ENCODE measurements around the gene MELK. TPM values are rescaled to one million over a fixed set of nuclear protein-coding genes. Genes with fewer than 3 reads are reported as not detected.

MELK gene
- total RNA-seq, 2 experiments from 2014 or later = 46.9 to 49.8 TPM

DNA sequence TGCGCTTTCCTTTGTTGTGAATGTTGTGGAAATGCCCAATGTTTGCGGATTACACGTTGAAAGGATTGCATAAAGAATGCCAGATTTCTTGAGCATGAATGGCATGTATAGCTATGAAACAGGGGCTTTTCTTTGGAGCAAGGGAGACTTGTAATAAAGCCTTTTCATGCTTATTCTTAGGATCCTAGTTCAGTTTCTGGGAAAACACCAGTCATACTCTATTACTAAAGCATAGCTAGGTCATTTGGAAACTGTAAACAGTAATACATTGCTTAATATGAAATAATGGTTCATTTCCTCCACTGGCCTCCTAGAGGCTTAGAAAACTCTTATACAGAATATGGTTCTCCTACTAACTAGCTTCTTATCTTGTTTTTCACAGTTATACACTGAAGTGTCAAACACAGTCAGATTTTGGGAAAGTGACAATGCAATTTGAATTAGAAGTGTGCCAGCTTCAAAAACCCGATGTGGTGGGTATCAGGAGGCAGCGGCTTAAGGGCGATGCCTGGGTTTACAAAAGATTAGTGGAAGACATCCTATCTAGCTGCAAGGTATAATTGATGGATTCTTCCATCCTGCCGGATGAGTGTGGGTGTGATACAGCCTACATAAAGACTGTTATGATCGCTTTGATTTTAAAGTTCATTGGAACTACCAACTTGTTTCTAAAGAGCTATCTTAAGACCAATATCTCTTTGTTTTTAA is 104.2 kb downstream of the MELK start:
- peaks cover 21% of the 10 kb centered on the region for H3K4me1 Mint-ChIP-seq
- H3K36me3 Mint-ChIP-seq = peaks cover 52% of the 10 kb centered on the region
- DNase-seq = no peak
- no peak overlapping the region for H3K4me3 Mint-ChIP-seq
- peaks cover 2% of the 10 kb centered on the region for H3K9me3 Mint-ChIP-seq
- H3K27me3 Mint-ChIP-seq = peaks cover 5% of the 10 kb centered on the region
- H3K27ac Mint-ChIP-seq = no peak overlapping the region

DNA sequence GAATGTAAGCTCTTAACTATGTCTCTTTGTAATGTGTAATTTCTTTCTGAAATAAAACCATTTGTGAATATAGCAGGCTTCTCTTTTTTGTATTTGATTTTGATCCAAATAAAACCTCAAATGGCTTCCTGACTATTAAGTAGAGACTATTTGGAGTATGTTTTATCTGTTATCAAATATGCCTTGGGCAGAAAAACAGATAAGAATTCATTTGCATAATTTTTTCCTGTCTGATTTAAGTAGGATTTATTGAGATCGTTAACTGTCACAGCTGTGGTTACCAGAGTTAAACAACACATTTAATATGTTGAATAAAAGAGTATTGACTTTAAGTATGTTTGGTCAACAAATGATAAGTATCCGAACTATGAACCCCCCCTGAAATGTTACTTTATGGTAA is 104.9 kb downstream of the MELK start:
- H3K27ac Mint-ChIP-seq = no peak overlapping the region
- H3K27me3 Mint-ChIP-seq = peaks cover 5% of the 10 kb centered on the region
- peaks cover 2% of the 10 kb centered on the region for H3K9me3 Mint-ChIP-seq
- H3K4me3 Mint-ChIP-seq = no peak overlapping the region
- peaks cover 48% of the 10 kb centered on the region for H3K36me3 Mint-ChIP-seq
- no peak for DNase-seq
- H3K4me1 Mint-ChIP-seq = peaks cover 21% of the 10 kb centered on the region

DNA sequence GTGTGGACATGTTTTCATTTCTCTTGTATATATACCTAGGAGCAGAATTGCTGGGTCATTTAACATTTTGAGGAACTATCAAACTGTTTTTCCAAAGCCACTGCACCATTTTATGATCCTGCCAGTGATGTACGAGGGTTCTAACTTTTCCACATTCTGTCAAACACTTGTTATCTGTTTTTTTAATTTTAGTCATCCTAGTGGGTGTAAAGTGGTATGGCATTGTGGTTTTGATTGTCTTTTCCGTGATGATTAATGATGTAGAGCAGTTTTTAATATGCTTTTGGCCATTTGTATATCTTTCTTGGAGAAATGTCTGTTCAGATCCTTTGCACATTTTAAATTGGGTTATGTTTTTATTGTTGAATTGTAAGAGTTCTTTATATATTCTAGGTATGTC is 107.0 kb downstream of the MELK start:
- Mint-ChIP-seq H3K36me3 (peaks cover 38% of the 10 kb centered on the region), H3K9me3 (peaks cover 5% of the 10 kb centered on the region), H3K4me3 (no peak overlapping the region), H3K27me3 (peaks cover 9% of the 10 kb centered on the region), H3K4me1 (peaks cover 21% of the 10 kb centered on the region), H3K27ac (no peak overlapping the region)
- no peak for DNase-seq

- Mint-ChIP-seq H3K9me3 (peaks cover 3% of the 10 kb centered on the region), H3K27me3 (peaks cover 8% of the 10 kb centered on the region), H3K36me3 (peaks cover 3% of the 10 kb centered on the region), H3K27ac (no peak overlapping the region), H3K4me3 (no peak overlapping the region), H3K4me1 (no peaks in the 10 kb centered on the region)
- no peak for DNase-seq
Observed at GRCh38 chr9:36686471-36686870, 113.8 kb downstream of the MELK start.

DNA sequence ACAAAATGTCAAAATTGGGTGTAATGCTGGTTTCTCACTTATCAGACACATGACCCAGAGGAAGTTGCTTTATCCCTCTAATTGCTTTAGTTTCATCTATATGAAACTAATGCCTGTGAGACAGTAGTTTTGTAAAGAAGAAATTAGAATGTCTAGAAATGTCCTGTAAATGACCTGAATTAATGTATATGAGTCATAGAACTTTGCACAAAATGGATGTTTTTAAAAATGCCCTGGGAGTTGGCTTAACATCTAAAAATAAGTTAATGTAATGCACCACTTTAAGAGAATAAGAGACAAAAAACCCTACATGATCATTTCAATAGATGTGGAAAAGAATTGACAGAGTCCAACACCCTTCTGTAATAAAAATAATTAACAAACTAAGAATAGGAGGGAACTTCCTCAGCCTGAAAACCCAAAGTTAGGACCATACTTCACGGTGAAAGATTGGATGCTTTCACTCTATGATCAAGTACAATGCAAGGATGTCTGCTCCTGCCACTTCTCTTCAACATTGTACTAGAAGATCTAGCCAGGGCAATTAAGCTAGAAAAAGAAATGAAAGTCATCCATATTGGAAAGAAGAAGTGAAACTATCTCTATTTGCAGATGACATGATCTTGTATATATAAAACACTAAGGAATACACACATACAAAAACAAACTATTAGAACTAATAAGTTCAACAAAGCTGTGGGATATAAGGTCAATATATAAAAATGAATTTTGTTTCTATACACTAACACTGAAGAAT is 117.9 kb downstream of the MELK start:
- H3K4me1 Mint-ChIP-seq = no peaks in the 10 kb centered on the region
- no peaks in the 10 kb centered on the region for H3K36me3 Mint-ChIP-seq
- H3K27me3 Mint-ChIP-seq = peaks cover 3% of the 10 kb centered on the region
- H3K4me3 Mint-ChIP-seq = no peak overlapping the region
- no peaks in the 10 kb centered on the region for H3K9me3 Mint-ChIP-seq
- DNase-seq = no peak
- no peak overlapping the region for H3K27ac Mint-ChIP-seq

- no peak for DNase-seq
- H3K4me1 Mint-ChIP-seq = no peaks in the 10 kb centered on the region
- H3K27ac Mint-ChIP-seq = no peak overlapping the region
- H3K27me3 Mint-ChIP-seq = peaks cover 3% of the 10 kb centered on the region
- H3K36me3 Mint-ChIP-seq = no peaks in the 10 kb centered on the region
- no peak overlapping the region for H3K4me3 Mint-ChIP-seq
- no peaks in the 10 kb centered on the region for H3K9me3 Mint-ChIP-seq
Observed at GRCh38 chr9:36691671-36692070, 119.0 kb downstream of the MELK start.

DNA sequence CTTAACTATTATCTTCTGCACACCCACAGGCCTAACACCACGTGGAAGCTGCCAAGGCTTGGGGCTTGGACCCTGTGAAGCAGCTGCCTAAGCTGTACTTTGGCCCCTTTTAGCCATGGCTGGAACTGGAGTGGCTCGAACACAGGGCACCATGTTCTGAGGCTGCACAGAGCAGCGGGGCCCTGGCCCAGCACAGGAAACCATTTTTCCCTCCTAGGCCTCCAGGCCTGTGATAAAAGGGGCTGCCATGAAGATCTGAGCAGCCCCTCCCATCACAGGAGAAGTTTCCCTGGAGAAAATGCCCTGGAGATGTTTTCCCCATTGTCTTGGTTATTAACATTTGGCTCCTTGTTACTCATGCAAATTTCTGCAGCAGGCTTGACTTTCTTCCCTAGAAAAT is 126.3 kb downstream of the MELK start:
- no peak overlapping the region for H3K4me3 Mint-ChIP-seq
- no peak for DNase-seq
- H3K9me3 Mint-ChIP-seq = peaks cover 20% of the 10 kb centered on the region
- H3K27me3 Mint-ChIP-seq = peaks cover 13% of the 10 kb centered on the region
- H3K4me1 Mint-ChIP-seq = no peaks in the 10 kb centered on the region
- no peak overlapping the region for H3K27ac Mint-ChIP-seq
- H3K36me3 Mint-ChIP-seq = peaks cover 3% of the 10 kb centered on the region

DNA sequence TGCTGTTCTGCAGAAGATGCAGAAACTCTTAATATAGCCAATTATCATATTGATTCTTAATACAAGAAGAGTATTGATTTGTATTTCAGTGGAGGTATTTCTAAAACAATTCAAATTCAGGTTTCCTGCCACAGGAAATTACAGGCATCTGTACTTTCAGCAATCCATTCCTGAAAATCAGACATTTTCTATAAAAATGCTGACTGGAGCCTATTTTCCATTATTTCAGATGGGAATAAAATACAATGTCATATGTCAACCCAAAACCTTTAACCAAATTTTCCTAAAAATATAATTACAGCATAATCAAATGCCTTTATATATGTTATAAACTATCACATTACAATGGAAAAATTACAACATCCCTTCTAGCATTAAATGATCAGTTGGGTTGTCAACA is 131.5 kb downstream of the MELK start:
- no peak overlapping the region for H3K27ac Mint-ChIP-seq
- no peaks in the 10 kb centered on the region for H3K4me1 Mint-ChIP-seq
- peaks cover 7% of the 10 kb centered on the region for H3K9me3 Mint-ChIP-seq
- no peak overlapping the region for H3K4me3 Mint-ChIP-seq
- H3K36me3 Mint-ChIP-seq = peaks cover 3% of the 10 kb centered on the region
- DNase-seq = no peak
- H3K27me3 Mint-ChIP-seq = peaks cover 22% of the 10 kb centered on the region

- no peaks in the 10 kb centered on the region for H3K27me3 Mint-ChIP-seq
Observed at GRCh38 chr9:36713515-36714490, 141.1 kb downstream of the MELK start.

GRCh38 chr9:36716496-36716895 is 143.8 kb downstream of the MELK start:
- no peak overlapping the region for H3K4me3 Mint-ChIP-seq
- no peak for DNase-seq
- no peaks in the 10 kb centered on the region for H3K27me3 Mint-ChIP-seq
- H3K9me3 Mint-ChIP-seq = peaks cover 2% of the 10 kb centered on the region
- no peaks in the 10 kb centered on the region for H3K36me3 Mint-ChIP-seq
- no peaks in the 10 kb centered on the region for H3K4me1 Mint-ChIP-seq
- no peak overlapping the region for H3K27ac Mint-ChIP-seq

More at GRCh38 chr9:36713515-36714490, 141.1 kb downstream of the MELK start:
- H3K27ac Mint-ChIP-seq = no peak overlapping the region
- no peaks in the 10 kb centered on the region for H3K36me3 Mint-ChIP-seq
- no peak overlapping the region for H3K4me3 Mint-ChIP-seq
- peaks cover 2% of the 10 kb centered on the region for H3K9me3 Mint-ChIP-seq
- H3K4me1 Mint-ChIP-seq = no peaks in the 10 kb centered on the region
- DNase-seq = no peak

DNA sequence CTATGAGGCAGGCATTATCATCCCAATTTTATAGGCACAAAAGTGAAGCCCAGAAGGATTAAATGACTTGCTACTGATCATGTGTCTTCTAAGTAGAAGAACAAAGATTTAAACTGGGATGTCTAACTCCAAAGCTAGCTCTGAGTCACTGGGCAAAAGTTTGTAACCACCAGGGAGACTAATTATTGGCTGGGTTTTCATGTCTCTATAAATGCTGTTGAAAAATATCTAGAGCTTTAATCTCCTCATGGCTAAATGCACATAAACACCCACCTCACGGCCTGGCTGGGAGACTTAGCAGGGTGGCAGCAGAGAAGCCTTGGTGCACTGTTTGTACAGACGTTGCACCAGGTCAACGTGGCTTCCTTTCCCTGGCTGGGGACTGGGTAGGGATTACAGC is 144.6 kb downstream of the MELK start:
- no peaks in the 10 kb centered on the region for H3K27me3 Mint-ChIP-seq
- H3K9me3 Mint-ChIP-seq = peaks cover 2% of the 10 kb centered on the region
- no peak overlapping the region for H3K27ac Mint-ChIP-seq
- no peaks in the 10 kb centered on the region for H3K4me1 Mint-ChIP-seq
- no peaks in the 10 kb centered on the region for H3K36me3 Mint-ChIP-seq
- no peak for DNase-seq
- no peak overlapping the region for H3K4me3 Mint-ChIP-seq

GRCh38 chr9:36718612-36719011 is 145.9 kb downstream of the MELK start:
- Mint-ChIP-seq H3K4me1 (no peaks in the 10 kb centered on the region), H3K27ac (no peak overlapping the region), H3K36me3 (no peaks in the 10 kb centered on the region), H3K9me3 (no peaks in the 10 kb centered on the region), H3K4me3 (no peak overlapping the region), H3K27me3 (no peaks in the 10 kb centered on the region)
- no peak for DNase-seq

DNA sequence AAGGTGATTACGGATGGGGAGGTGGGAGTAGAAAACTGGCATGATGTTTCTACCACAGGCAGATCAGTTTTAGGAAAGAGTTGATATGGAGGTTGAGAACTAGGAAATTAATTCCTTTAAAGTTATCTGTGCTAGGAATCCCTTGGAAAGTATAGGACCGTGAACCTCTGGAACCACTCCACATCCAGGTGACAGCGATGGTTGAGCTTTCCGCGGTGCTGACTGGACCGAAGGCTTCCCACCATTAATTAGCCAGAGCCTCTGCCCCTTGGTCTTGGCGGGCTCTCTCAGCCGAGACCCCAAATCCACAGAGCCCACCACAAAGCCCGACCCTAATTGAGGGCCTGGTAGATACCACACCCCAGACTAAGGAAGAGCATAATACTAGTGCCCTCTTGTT is 147.3 kb downstream of the MELK start:
- no peak overlapping the region for H3K27ac Mint-ChIP-seq
- no peaks in the 10 kb centered on the region for H3K36me3 Mint-ChIP-seq
- H3K4me3 Mint-ChIP-seq = no peak overlapping the region
- DNase-seq = no peak
- no peaks in the 10 kb centered on the region for H3K9me3 Mint-ChIP-seq
- H3K27me3 Mint-ChIP-seq = no peaks in the 10 kb centered on the region
- no peaks in the 10 kb centered on the region for H3K4me1 Mint-ChIP-seq

GRCh38 chr9:36721846-36722588 is 149.3 kb downstream of the MELK start:
- no peaks in the 10 kb centered on the region for H3K4me1 Mint-ChIP-seq
- H3K27ac Mint-ChIP-seq = no peak overlapping the region
- DNase-seq = no peak
- no peaks in the 10 kb centered on the region for H3K36me3 Mint-ChIP-seq
- H3K27me3 Mint-ChIP-seq = no peaks in the 10 kb centered on the region
- no peak overlapping the region for H3K4me3 Mint-ChIP-seq
- no peaks in the 10 kb centered on the region for H3K9me3 Mint-ChIP-seq
